SK-N-SH (cell line): ENCODE data around the gene PLAAT4.

Experiments used
- FOXM1 ChIP-seq: IDR thresholded peaks from 2 replicates; pipeline ENCODE4 v1.4.0; 2012; ENCODE audit warnings: low read depth, mild to moderate bottlenecking
- POLR2AphosphoS5 ChIP-seq: IDR thresholded peaks from 2 replicates; pipeline ENCODE4 v1.6.1; 2012; ENCODE audit warnings: low read depth, low read length
- RAD21 ChIP-seq: IDR thresholded peaks from 2 replicates; pipeline ENCODE4 v1.6.1; 2012; ENCODE audit warnings: mild to moderate bottlenecking, low read length
- TEAD4 ChIP-seq: IDR thresholded peaks from 2 replicates; pipeline ENCODE4 v1.4.0; 2012; ENCODE audit warnings: mild to moderate bottlenecking, borderline replicate concordance; ENCODE audit not compliant: insufficient read depth
- TF ChIP-seq, protein P1 (sequence below): fragments of 200-600 bp; sonication (generic); IDR thresholded peaks from 2 replicates; pipeline ENCODE4 v1.6.1; 2017; ENCODE audit warnings: antibody characterized with exemption, mild to moderate bottlenecking, moderate library complexity
- TF ChIP-seq, protein P2 (sequence below): IDR thresholded peaks from 2 replicates; pipeline ENCODE4 v1.6.1; 2012; ENCODE audit warnings: mild to moderate bottlenecking, low read depth, low read length, moderate library complexity
- TF ChIP-seq, protein P3 (sequence below): IDR thresholded peaks from 2 replicates; pipeline ENCODE4 v1.4.0; 2012; ENCODE audit warnings: low read depth
- TF ChIP-seq, protein P4 (sequence below): fragments of 150-350 bp; IDR thresholded peaks from 2 replicates; pipeline ENCODE4 v1.6.1; 2017; ENCODE audit warnings: antibody characterized with exemption, low read length, low read depth, borderline replicate concordance

DNA sequence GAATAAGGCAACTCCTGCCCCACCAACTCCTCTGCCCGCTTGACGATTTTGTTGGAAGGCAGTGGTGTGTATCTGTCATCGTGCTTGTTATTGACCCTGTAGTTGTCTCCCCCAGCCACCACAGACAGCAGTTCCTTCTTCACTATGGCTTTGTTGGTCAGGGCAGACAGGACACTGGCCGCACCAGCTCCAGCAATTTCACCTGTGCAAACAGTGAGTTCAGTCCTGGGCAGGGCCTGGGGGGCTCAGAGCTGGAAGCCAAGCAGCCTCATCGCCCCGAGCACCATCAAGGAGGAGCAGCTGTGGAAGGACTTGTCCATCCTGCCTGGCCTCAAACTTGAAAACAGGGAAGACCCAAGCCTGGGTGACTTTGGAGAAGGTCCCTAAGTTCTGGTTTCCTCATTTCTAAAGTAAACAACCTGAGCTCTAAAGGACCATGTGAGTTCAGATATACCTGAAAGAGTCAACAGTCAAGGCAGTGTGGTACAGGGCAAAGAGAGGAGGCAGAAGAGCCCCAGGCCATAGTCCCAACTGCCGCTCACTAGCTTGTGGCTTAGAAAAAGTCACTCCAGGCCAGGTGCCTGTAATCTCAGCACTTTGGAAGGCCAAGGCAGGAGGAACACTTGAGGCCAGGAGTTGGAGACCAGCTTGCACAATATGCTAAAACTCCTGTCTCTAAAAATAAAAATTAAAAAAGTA, 22.0 kb downstream of the PLAAT4 start:
- no peak for TF ChIP-seq RAD21
- TF ChIP-seq, protein P1, sequence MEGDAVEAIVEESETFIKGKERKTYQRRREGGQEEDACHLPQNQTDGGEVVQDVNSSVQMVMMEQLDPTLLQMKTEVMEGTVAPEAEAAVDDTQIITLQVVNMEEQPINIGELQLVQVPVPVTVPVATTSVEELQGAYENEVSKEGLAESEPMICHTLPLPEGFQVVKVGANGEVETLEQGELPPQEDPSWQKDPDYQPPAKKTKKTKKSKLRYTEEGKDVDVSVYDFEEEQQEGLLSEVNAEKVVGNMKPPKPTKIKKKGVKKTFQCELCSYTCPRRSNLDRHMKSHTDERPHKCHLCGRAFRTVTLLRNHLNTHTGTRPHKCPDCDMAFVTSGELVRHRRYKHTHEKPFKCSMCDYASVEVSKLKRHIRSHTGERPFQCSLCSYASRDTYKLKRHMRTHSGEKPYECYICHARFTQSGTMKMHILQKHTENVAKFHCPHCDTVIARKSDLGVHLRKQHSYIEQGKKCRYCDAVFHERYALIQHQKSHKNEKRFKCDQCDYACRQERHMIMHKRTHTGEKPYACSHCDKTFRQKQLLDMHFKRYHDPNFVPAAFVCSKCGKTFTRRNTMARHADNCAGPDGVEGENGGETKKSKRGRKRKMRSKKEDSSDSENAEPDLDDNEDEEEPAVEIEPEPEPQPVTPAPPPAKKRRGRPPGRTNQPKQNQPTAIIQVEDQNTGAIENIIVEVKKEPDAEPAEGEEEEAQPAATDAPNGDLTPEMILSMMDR: no peak
- TF ChIP-seq, protein P2, sequence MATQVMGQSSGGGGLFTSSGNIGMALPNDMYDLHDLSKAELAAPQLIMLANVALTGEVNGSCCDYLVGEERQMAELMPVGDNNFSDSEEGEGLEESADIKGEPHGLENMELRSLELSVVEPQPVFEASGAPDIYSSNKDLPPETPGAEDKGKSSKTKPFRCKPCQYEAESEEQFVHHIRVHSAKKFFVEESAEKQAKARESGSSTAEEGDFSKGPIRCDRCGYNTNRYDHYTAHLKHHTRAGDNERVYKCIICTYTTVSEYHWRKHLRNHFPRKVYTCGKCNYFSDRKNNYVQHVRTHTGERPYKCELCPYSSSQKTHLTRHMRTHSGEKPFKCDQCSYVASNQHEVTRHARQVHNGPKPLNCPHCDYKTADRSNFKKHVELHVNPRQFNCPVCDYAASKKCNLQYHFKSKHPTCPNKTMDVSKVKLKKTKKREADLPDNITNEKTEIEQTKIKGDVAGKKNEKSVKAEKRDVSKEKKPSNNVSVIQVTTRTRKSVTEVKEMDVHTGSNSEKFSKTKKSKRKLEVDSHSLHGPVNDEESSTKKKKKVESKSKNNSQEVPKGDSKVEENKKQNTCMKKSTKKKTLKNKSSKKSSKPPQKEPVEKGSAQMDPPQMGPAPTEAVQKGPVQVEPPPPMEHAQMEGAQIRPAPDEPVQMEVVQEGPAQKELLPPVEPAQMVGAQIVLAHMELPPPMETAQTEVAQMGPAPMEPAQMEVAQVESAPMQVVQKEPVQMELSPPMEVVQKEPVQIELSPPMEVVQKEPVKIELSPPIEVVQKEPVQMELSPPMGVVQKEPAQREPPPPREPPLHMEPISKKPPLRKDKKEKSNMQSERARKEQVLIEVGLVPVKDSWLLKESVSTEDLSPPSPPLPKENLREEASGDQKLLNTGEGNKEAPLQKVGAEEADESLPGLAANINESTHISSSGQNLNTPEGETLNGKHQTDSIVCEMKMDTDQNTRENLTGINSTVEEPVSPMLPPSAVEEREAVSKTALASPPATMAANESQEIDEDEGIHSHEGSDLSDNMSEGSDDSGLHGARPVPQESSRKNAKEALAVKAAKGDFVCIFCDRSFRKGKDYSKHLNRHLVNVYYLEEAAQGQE: no peak
- no peak for TF ChIP-seq TEAD4
- TF ChIP-seq FOXM1: no peak
- TF ChIP-seq, protein P3, sequence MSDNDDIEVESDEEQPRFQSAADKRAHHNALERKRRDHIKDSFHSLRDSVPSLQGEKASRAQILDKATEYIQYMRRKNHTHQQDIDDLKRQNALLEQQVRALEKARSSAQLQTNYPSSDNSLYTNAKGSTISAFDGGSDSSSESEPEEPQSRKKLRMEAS: no peak
- TF ChIP-seq, protein P4, sequence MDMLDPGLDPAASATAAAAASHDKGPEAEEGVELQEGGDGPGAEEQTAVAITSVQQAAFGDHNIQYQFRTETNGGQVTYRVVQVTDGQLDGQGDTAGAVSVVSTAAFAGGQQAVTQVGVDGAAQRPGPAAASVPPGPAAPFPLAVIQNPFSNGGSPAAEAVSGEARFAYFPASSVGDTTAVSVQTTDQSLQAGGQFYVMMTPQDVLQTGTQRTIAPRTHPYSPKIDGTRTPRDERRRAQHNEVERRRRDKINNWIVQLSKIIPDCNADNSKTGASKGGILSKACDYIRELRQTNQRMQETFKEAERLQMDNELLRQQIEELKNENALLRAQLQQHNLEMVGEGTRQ: no peak
- TF ChIP-seq POLR2AphosphoS5: no peak
